ENCODE results near the gene THSD7B. TPM values are rescaled to one million over a fixed set of nuclear protein-coding genes. Genes with fewer than 3 reads are reported as not detected.
A peak's percentile ranks its signal among the peaks of the same experiment; 100 is the strongest.

Gene THSD7B
- total RNA-seq, 1 donor from 2014 or later, result 0.22 TPM

GRCh38 chr2:137238065-137238464, 472.7 kb downstream of the THSD7B start:
- Mint-ChIP-seq H3K4me3 (no peak overlapping the region), H3K4me1 (no peaks in the 10 kb centered on the region), H3K27ac (no peak overlapping the region), H3K9me3 (peaks cover 4% of the 10 kb centered on the region), H3K27me3 (ENCODE audit: low read depth) (peaks cover 13% of the 10 kb centered on the region), H3K36me3 (no peaks in the 10 kb centered on the region)
- no peak for TF ChIP-seq CTCF (IDR thresholded peaks at IDR 0.05; ENCODE audit: unreplicated experiment)
- no peak for DNase-seq (ENCODE audit: low spot score in 2 of 2, unreplicated experiment in 2 of 2)

- Mint-ChIP-seq H3K36me3 (no peaks in the 10 kb centered on the region), H3K27me3 (ENCODE audit: low read depth) (peaks cover 14% of the 10 kb centered on the region), H3K4me3 (no peak overlapping the region), H3K27ac (no peak overlapping the region), H3K4me1 (peaks cover 11% of the 10 kb centered on the region), H3K9me3 (no peaks in the 10 kb centered on the region)
- TF ChIP-seq CTCF (IDR thresholded peaks at IDR 0.05; ENCODE audit: unreplicated experiment), result no peak
- DNase-seq (ENCODE audit: low spot score in 2 of 2, unreplicated experiment in 2 of 2), result no peak
Measured at GRCh38 chr2:137249463-137250130, 484.3 kb downstream of the THSD7B start.

GRCh38 chr2:137250401-137250800, 485.1 kb downstream of the THSD7B start:
- no peak for TF ChIP-seq CTCF (IDR thresholded peaks at IDR 0.05; ENCODE audit: unreplicated experiment)
- Mint-ChIP-seq H3K4me1 (peaks cover 11% of the 10 kb centered on the region), H3K36me3 (no peaks in the 10 kb centered on the region), H3K4me3 (no peak overlapping the region), H3K9me3 (no peaks in the 10 kb centered on the region), H3K27ac (no peak overlapping the region), H3K27me3 (ENCODE audit: low read depth) (peaks cover 13% of the 10 kb centered on the region)
- no peak for DNase-seq (ENCODE audit: low spot score in 2 of 2, unreplicated experiment in 2 of 2)

GRCh38 chr2:137251045-137251444, 485.7 kb downstream of the THSD7B start:
- Mint-ChIP-seq H3K4me1 (peaks cover 11% of the 10 kb centered on the region), H3K4me3 (no peak overlapping the region), H3K27ac (no peak overlapping the region), H3K9me3 (no peaks in the 10 kb centered on the region), H3K27me3 (ENCODE audit: low read depth) (peaks cover 10% of the 10 kb centered on the region), H3K36me3 (no peaks in the 10 kb centered on the region)
- no peak for TF ChIP-seq CTCF (IDR thresholded peaks at IDR 0.05; ENCODE audit: unreplicated experiment)
- no peak for DNase-seq (ENCODE audit: low spot score in 2 of 2, unreplicated experiment in 2 of 2)

GRCh38 chr2:137252934-137253333, 487.6 kb downstream of the THSD7B start:
- Mint-ChIP-seq H3K4me3 (no peak overlapping the region), H3K9me3 (no peaks in the 10 kb centered on the region), H3K27me3 (ENCODE audit: low read depth) (peaks cover 24% of the 10 kb centered on the region), H3K36me3 (no peaks in the 10 kb centered on the region), H3K4me1 (peaks cover 11% of the 10 kb centered on the region), H3K27ac (peak overlapping the region; percentile 44)
- DNase-seq (ENCODE audit: low spot score in 2 of 2, unreplicated experiment in 2 of 2), result no peak
- no peak for TF ChIP-seq CTCF (IDR thresholded peaks at IDR 0.05; ENCODE audit: unreplicated experiment)

Data from mesothelial cell of epicardium (in vitro differentiated cells).